ENCODE data around the gene TCF19. TPM values are rescaled to one million over a fixed set of nuclear protein-coding genes. Genes with fewer than 3 reads are reported as not detected.
"Not testable (repeated sequence)": the region's sequence is repeated elsewhere in the genome, so short reads cannot be mapped to it uniquely, and the experiment has no call there.

TCF19 gene
- polyA plus RNA-seq, 2 of the 4 experiments (the other 2 are of a cell fraction), result 7.4 to 11.2 TPM

DNA sequence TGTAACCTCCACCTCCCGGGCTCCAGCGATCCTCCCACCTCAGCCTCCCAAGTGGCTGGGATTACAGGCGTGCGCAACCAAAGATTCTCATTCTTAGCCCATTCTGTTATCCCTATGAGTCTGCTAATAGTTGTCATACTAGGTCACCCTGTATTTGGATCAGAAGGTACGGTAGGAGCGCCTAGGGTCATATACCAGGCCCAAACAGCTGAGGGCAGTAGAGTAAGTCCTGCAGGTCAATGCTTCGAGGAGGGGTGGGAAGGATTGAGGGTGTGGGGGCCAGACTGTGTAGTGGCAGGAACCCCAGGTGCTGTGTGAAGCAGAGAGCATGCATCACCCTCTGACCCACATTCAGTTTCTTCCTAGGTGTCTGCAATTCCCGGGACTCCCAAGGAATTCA, 34.8 kb downstream of the TCF19 start:
- 54% methylated on average over 8 of the region's 8 CpGs for WGBS (ENCODE audit: missing lambda C conversion rate)
- no peaks in the 10 kb centered on the region for H3K4me1 ChIP-seq
- ChIA-PET CTCF (interaction anchor here (0.7 to 7.5 kb wide), 18 partner anchors 9 to 297 kb away, joined by 3 to 72 read pairs (median 4); partner anchors contain the start of genes PSORS1C1 and PSORS1C2), POLR2A (no interaction called here)
- H3K27ac ChIP-seq, result no peak overlapping the region
- no peak for ATAC-seq
- DNase-seq (ENCODE audit: low read depth in 1 of 2, low spot score in 1 of 2), result no peak
- no peak for FAIRE-seq
- no peak overlapping the region for H3K4me3 ChIP-seq
- H3K4me2 ChIP-seq, result no peak overlapping the region
- TF ChIP-seq MAZ (IDR thresholded peaks at IDR 0.05; ENCODE audit: borderline replicate concordance, low read depth, low read length) (no peak), NFE2L2 (conservative IDR thresholded peaks at IDR 0.05; ENCODE audit: low read length) (no peak), EHMT2 (IDR thresholded peaks at IDR 0.05; ENCODE audit: low read depth) (no peak), KDM5A (IDR thresholded peaks at IDR 0.05) (no peak), PHF8 (IDR thresholded peaks at IDR 0.05; ENCODE audit: borderline replicate concordance, low read depth) (no peak)
- no peaks in the 10 kb centered on the region for H3K9me3 ChIP-seq

DNA sequence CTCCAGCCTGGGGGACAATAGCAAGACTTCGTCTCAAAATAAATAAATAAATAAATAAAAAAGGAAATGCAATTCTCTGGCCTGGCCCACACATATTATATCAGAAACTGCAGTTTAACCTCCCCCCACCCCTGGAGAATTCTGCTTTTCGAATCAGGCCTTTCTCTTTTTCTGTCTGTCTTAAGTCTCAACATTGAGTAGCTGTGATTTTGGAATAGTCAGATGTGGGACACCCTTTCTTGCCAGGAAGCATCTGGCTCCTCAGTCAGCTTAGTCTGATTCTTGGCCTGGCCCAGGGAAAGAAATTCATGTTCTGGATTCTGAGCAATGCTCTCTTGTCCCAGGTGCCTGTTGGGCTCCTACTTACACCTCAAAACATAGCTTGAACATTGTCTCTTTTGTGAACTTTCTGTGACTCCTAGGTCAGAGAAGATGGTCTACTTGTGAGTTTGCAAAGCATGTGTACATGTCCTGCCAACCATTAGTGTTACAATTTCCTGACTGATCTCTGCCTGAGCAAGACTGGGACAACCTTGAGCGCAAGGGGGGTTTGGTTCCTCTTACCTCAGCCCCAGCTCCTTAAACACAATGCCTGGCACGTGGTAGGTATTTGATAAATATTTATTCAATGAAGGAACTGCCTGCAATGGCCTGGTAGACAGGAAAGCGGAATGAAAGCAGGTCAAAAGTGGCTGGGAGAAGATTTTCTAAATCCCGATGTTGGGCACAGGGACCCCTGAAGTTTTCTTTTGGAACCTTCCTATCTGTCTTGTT, 35.9 kb downstream of the TCF19 start:
- 74% methylated on average over 6 of the region's 6 CpGs for WGBS (ENCODE audit: missing lambda C conversion rate)
- ChIA-PET POLR2A (no interaction called here), CTCF (interaction anchor here (0.7 to 7.5 kb wide), 9 partner anchors 49 to 279 kb away, joined by 3 to 72 read pairs (median 5); partner anchors contain the start of genes PSORS1C1 and PSORS1C2)
- FAIRE-seq (no peak), ATAC-seq (no peak), DNase-seq (ENCODE audit: low read depth in 1 of 2, low spot score in 1 of 2) (no peak)
- Histone ChIP-seq H3K4me2 (no peak overlapping the region), H3K27ac (no peak overlapping the region), H3K4me3 (no peak overlapping the region), H3K9me3 (no peaks in the 10 kb centered on the region), H3K4me1 (no peaks in the 10 kb centered on the region)
- TF ChIP-seq MYC (IDR thresholded peaks at IDR 0.05; ENCODE audit: borderline replicate concordance, low read length), result no peak
- TF ChIP-seq, protein P1, sequence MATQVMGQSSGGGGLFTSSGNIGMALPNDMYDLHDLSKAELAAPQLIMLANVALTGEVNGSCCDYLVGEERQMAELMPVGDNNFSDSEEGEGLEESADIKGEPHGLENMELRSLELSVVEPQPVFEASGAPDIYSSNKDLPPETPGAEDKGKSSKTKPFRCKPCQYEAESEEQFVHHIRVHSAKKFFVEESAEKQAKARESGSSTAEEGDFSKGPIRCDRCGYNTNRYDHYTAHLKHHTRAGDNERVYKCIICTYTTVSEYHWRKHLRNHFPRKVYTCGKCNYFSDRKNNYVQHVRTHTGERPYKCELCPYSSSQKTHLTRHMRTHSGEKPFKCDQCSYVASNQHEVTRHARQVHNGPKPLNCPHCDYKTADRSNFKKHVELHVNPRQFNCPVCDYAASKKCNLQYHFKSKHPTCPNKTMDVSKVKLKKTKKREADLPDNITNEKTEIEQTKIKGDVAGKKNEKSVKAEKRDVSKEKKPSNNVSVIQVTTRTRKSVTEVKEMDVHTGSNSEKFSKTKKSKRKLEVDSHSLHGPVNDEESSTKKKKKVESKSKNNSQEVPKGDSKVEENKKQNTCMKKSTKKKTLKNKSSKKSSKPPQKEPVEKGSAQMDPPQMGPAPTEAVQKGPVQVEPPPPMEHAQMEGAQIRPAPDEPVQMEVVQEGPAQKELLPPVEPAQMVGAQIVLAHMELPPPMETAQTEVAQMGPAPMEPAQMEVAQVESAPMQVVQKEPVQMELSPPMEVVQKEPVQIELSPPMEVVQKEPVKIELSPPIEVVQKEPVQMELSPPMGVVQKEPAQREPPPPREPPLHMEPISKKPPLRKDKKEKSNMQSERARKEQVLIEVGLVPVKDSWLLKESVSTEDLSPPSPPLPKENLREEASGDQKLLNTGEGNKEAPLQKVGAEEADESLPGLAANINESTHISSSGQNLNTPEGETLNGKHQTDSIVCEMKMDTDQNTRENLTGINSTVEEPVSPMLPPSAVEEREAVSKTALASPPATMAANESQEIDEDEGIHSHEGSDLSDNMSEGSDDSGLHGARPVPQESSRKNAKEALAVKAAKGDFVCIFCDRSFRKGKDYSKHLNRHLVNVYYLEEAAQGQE (IDR thresholded peaks at IDR 0.05), result no peak
- no peak for TF ChIP-seq ZC3H11A (IDR thresholded peaks at IDR 0.05)
- TF ChIP-seq PHF8 (IDR thresholded peaks at IDR 0.05; ENCODE audit: borderline replicate concordance, low read depth), result no peak
- TF ChIP-seq TFCP2L1 (CRISPR knock-in tag; IDR thresholded peaks at IDR 0.05), result no peak
- TF ChIP-seq EHF (CRISPR knock-in tag; IDR thresholded peaks at IDR 0.05), result no peak
- TF ChIP-seq, protein P2, sequence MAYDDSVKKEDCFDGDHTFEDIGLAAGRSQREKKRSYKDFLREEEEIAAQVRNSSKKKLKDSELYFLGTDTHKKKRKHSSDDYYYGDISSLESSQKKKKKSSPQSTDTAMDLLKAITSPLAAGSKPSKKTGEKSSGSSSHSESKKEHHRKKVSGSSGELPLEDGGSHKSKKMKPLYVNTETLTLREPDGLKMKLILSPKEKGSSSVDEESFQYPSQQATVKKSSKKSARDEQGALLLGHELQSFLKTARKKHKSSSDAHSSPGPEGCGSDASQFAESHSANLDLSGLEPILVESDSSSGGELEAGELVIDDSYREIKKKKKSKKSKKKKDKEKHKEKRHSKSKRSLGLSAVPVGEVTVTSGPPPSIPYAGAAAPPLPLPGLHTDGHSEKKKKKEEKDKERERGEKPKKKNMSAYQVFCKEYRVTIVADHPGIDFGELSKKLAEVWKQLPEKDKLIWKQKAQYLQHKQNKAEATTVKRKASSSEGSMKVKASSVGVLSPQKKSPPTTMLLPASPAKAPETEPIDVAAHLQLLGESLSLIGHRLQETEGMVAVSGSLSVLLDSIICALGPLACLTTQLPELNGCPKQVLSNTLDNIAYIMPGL (CRISPR knock-in tag; IDR thresholded peaks at IDR 0.05; ENCODE audit: borderline replicate concordance), result no peak
- no peak for TF ChIP-seq HOXB5 (CRISPR knock-in tag; IDR thresholded peaks at IDR 0.05)
- no peak for TF ChIP-seq RFX5 (IDR thresholded peaks at IDR 0.05)
- no peak for TF ChIP-seq CHD2 (IDR thresholded peaks at IDR 0.05; ENCODE audit: low read length, partially characterized antibody)
- TF ChIP-seq, protein P3, sequence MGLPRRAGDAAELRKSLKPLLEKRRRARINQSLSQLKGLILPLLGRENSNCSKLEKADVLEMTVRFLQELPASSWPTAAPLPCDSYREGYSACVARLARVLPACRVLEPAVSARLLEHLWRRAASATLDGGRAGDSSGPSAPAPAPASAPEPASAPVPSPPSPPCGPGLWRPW (IDR thresholded peaks at IDR 0.05), result no peak
- TF ChIP-seq BHLHE40 (IDR thresholded peaks at IDR 0.05; ENCODE audit: low read depth, low read length), result no peak
- no peak for TF ChIP-seq RCOR1 (IDR thresholded peaks at IDR 0.05; ENCODE audit: low read depth, low read length)
- TF ChIP-seq SMC3 (IDR thresholded peaks at IDR 0.05), result no peak

DNA sequence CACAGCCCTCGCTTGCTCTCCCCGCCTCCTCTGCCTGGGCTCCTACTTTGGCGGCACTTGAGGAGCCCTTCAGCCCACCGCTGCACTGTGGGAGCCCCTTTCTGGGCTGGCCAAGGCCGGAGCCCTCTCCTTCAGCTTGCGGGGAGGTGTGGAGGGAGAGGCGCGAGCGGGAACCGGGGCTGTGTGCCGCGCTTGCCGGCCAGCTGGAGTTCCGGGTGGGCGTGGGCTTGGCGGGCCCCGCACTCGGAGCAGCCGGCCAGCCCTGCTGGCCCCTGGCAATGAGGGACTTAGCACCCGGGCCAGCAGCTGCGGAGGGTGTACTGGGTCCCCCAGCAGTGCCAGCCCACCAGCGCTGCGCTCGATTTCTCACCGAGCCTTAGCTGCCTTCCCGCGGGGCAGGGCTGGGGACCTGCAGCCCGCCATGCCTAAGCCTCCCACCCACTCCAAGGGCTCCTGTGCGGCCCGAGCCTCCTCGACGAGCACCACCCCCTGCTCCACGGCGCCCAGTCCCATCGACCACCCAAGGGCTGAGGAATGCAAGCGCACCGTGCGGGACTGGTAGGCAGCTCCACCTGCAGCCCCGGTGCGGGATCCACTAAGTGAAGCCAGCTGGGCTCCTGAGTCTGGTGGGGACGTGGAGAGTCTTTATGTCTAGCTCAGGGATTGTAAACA, 37.1 kb downstream of the TCF19 start:
- ATAC-seq; H3K4me3 ChIP-seq; H3K4me1 ChIP-seq; H3K27ac ChIP-seq; H3K9me3 ChIP-seq; FAIRE-seq; DNase-seq (ENCODE audit: low read depth in 1 of 2, low spot score in 1 of 2); POLR2A ChIA-PET; H3K4me2 ChIP-seq: not testable (repeated sequence)
- 96% methylated on average over 5 of the region's 41 CpGs for WGBS (ENCODE audit: missing lambda C conversion rate)
- CTCF ChIA-PET, result interaction anchor here (1.0 to 7.5 kb wide), 6 partner anchors 56 to 182 kb away, joined by 3 to 72 read pairs (median 26); partner anchors contain the start of genes PSORS1C1 and PSORS1C2

DNA sequence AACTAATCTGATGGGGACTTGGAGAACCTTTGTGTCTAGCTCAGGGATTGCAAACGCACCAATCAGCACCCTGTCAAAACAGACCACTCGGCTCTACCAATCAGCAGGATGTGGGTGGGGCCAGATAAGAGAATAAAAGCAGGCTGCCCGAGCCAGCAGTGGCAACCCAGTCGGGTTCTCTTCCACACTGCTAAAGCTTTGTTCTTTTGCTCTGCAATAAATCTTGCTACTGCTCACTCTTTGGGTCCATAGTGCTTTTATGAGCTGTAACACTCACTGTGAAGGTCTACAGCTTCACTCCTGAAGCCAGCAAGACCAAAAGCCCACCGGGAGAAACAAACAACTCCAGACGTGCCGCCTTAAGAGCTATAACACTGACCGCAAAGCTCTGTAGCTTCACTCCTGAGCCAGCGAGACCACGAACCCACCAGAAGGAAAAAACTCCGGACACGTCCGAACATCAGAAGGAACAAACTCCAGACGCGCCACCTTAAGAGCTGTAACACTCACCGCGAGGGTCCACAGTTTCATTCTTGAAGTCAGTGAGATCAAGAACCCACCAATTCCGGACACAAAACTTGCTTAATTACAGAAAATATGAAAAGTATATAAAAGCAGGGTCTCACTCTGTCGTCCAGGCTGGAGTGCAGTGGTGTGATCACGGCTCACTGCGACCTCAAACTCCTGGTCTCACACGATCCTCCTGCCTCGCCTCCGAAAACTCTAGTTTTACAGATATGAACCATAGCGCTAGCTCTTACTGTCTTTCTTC, 38.0 kb downstream of the TCF19 start:
- ChIA-PET CTCF (interaction anchor here (0.6 to 7.5 kb wide), 14 partner anchors 9 to 181 kb away, joined by 3 to 72 read pairs (median 4); partner anchors contain the start of genes PSORS1C2 and TCF19), POLR2A (interaction anchor here (1.0 kb wide), 1 partner anchor 170 kb away, joined by 5 read pairs; no protein-coding TSS in a partner anchor)
- FAIRE-seq; H3K4me1 ChIP-seq; DNase-seq (ENCODE audit: low read depth in 1 of 2, low spot score in 1 of 2); H3K9me3 ChIP-seq; ATAC-seq: not testable (repeated sequence)
- H3K27ac ChIP-seq, result peak overlapping the region; percentile 84 to 96; a peak in 5 of 6 replicates
- peak overlapping the region; percentile 80 for H3K4me2 ChIP-seq
- H3K4me3 ChIP-seq, result peak overlapping the region; percentile 68; the same call in 1 of the 3 replicates
- 54% methylated on average over 22 of the region's 25 CpGs for WGBS (ENCODE audit: missing lambda C conversion rate)

All from A549 (cell line).